Stomach (tissue), 9 donors: ENCODE results near the gene GRAMD4. TPM values are rescaled to one million over a fixed set of nuclear protein-coding genes. Genes with fewer than 3 reads are reported as not detected.

Experiments
- DNase-seq, 2 donors: peaks; one replicate each; pipeline versions ENCODE4 v3.0.0 to v3.0.0-alpha.2; 2013 to 2019
- H3K27ac ChIP-seq, 5 donors: fragments of 200-600 bp in 4 of 5; sonication (generic) in 4 of 5; one replicate each; pipeline ENCODE4 v1.5.1; 2013 to 2019; ENCODE audit warnings: mild to moderate bottlenecking in 1 of 5, moderate library complexity in 1 of 5
- H3K27me3 ChIP-seq, 3 donors: fragments of 200-600 bp; sonication (generic); one replicate each; pipeline ENCODE4 v1.5.1; 2017 to 2019; ENCODE audit warnings: mixed run types in 1 of 3
- H3K36me3 ChIP-seq, 4 donors: fragments of 200-600 bp; sonication (generic); 1 replicate in 3 of 4; 2 replicates in 1 of 4; pipeline ENCODE4 v1.5.1; 2016 to 2019
- H3K4me1 ChIP-seq, 4 donors: fragments of 200-600 bp; sonication (generic); one replicate each; pipeline ENCODE4 v1.5.1; 2016 to 2019
- H3K4me3 ChIP-seq, 4 donors: fragments of 200-600 bp; sonication (generic) in 3 of 4; one replicate each; pipeline ENCODE4 v1.5.1; 2016 to 2019; ENCODE audit warnings: mild to moderate bottlenecking in 1 of 4
- H3K9me3 ChIP-seq, 4 donors: fragments of 200-600 bp; sonication (generic); one replicate each; pipeline ENCODE4 v1.5.1; 2016 to 2019
- EP300 ChIP-seq: sonication (generic); formaldehyde crosslinking; IDR thresholded peaks from one replicate; pipeline ENCODE4 v1.6.1; 2017; ENCODE audit warnings: antibody characterized with exemption
- POLR2A ChIP-seq, 4 donors: fragments of 450-650 bp; IDR thresholded peaks; one replicate each; pipeline ENCODE4 v1.6.1; 2016; ENCODE audit warnings: antibody characterized with exemption in 4 of 4, control low read depth in 2 of 4, mild to moderate bottlenecking in 1 of 4, moderate library complexity in 1 of 4
- POLR2AphosphoS5 ChIP-seq, 3 donors: sonication (generic); formaldehyde crosslinking; IDR thresholded peaks; one replicate each; pipeline ENCODE4 v1.6.1; 2016; ENCODE audit warnings: antibody characterized with exemption in 3 of 3
- whole genome bisulfite sequencing, 5 donors: extraction: QIAGEN DNeasy Blood & Tissue Kit in 3 of 5; methylation state at CpG; one replicate each; pipeline versions ENCODE4 v1.1.5 to v1.1.7; 2013 to 2018; 5-methylcytosine and 5-hydroxymethylcytosine counted together
- intact Hi-C: fragments of 100-400 bp; cut with DNase I; formaldehyde crosslinking; loops from one replicate; pipeline ENCODE4 v1.15.1; 2023; ENCODE audit warnings: low total_unique reads
- polyA plus RNA-seq, 3 donors: library from polyadenylated mRNA; stranded (reverse); fragments of 200-250 nt; gene quantifications; one replicate each; pipeline ENCODE4 v1.2.3, GENCODE V29; 2013
- total RNA-seq, 5 donors: library from RNA; depleted of rRNA; stranded (reverse); fragments of >200 nt; gene quantifications; one replicate each; pipeline versions ENCODE4 v1.1.0 to v1.2.3, GENCODE V29; 2014 to 2016
- TF ChIP-seq, protein P1 (sequence below), 7 experiments: fragments of 450-650 bp in 4 of 7; fragments of 200-600 bp in 3 of 7; sonication (generic) in 3 of 7; IDR thresholded peaks; one replicate each; pipeline ENCODE4 v1.5.1; 2016 to 2019; ENCODE audit warnings: antibody characterized with exemption in 7 of 7, control low read depth in 2 of 7, mild to moderate bottlenecking in 1 of 7
- donor health status: healthy with polysubstance abuse.
- donor health status: Bipolar disorder and iron deficiency.
- donor health status: healthy.

Gene GRAMD4
- total and polyA plus RNA-seq, 8 donors: 7.4 to 452 (median 21.0) TPM

DNA sequence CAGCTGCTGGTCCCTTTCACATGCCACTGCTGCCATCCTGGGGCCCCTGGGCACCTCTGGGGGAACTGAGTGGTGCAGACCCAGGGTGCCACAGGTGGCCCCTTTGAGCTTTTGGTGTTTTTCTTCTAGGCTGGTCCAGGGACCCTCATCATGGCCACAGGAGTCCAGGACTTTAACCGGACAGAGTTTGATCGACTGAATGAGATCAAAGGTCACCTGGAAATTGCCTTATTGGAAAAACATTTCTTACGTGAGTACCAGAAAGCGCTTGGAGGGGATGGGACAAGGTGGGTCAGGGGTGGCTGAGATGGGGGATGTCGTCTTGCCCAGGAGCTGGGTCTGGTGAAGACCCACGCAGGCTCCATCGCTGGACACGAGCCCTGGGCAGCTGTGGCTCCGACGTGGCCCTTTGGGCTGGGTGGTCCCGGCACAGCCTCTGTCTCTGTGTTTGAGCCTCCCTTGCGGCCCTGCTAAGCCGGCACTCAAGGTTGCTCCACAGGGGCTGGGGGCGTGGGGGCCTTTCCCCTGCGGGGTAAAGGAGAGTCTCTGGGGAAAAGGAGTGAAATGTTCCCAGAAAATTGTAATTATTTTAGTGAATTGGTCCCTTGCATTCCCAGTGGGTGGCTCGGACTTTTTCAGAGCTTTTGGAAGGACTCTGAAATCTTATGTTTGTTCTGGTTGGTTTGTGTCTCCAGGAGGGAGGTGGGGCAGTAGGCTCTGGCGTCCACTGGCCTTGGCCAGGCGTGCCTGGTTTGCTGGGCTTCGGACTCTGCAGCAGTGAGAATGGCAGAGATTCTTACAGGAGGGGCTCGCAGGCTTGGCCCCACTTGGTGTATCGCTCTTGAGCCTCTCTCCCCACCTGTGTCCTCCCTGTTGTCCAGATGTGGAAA is 17.8 kb downstream of the GRAMD4 start:
- intact Hi-C loops: no loop called here
- H3K9me3 ChIP-seq: no peaks in the 10 kb centered on the region
- no peak overlapping the region for H3K4me3 ChIP-seq
- H3K27ac ChIP-seq: no peak overlapping the region
- no peak for DNase-seq
- H3K36me3 ChIP-seq: peaks cover 0 to 20% (median 13%) of the 10 kb centered on the region in 4 donors
- H3K4me1 ChIP-seq: peaks cover 9 to 67% (median 47%) of the 10 kb centered on the region in 4 donors
- TF ChIP-seq POLR2AphosphoS5 (IDR thresholded peaks at IDR 0.05): no peak
- TF ChIP-seq POLR2A (IDR thresholded peaks at IDR 0.05): no peak
- TF ChIP-seq, protein P1, sequence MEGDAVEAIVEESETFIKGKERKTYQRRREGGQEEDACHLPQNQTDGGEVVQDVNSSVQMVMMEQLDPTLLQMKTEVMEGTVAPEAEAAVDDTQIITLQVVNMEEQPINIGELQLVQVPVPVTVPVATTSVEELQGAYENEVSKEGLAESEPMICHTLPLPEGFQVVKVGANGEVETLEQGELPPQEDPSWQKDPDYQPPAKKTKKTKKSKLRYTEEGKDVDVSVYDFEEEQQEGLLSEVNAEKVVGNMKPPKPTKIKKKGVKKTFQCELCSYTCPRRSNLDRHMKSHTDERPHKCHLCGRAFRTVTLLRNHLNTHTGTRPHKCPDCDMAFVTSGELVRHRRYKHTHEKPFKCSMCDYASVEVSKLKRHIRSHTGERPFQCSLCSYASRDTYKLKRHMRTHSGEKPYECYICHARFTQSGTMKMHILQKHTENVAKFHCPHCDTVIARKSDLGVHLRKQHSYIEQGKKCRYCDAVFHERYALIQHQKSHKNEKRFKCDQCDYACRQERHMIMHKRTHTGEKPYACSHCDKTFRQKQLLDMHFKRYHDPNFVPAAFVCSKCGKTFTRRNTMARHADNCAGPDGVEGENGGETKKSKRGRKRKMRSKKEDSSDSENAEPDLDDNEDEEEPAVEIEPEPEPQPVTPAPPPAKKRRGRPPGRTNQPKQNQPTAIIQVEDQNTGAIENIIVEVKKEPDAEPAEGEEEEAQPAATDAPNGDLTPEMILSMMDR (IDR thresholded peaks at IDR 0.05): no peak
- TF ChIP-seq EP300: no peak
- 76 to 87% (median 80%) methylated on average over 18 to 21 of the region's 21 CpGs for WGBS, 5 donors
- H3K27me3 ChIP-seq: no peaks in the 10 kb centered on the region

DNA sequence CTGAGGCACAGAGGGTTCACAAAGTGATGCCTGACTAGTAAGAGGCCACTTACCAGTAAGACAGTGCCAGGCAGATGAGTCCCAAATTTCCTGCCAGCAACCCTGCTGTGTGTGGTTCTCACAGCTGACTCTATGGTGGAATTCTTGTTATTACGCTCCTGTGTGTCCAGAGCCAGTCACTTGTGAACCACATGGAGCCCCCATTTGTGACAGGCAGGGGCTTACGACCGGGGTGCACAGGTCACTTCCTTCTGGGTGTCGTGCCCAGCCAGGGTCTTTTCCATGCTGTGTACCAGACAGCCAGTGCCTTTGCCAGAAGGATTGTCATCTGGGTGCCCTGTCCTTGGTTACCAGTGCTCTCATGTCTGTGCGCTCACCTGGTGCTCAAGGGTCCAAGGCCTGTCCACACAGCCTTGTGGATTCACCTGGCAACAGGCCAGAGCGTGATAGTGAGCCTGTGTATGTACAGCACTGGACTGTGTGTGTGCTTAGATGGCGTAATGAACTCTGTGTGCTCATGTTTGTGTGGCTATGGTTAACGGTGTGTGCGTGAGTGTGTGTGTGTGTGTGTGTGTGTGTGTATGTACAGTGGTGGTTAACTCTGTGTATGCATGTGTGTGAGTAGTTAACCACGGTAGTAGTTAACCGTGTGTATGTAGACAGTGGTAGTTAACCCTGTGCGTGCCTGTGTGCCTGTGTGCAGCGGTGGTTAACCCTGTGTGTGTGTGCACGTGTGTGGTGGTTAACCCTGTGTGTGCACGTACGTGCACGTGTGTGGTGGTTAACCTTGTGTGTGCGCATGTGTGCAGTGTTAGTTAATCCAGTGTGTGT is 18.6 kb downstream of the GRAMD4 start:
- no peaks in the 10 kb centered on the region for H3K9me3 ChIP-seq
- peaks cover 0 to 15% (median 13%) of the 10 kb centered on the region in 4 donors for H3K36me3 ChIP-seq
- H3K27ac ChIP-seq: no peak overlapping the region
- H3K4me3 ChIP-seq: no peak overlapping the region
- intact Hi-C loops: no loop called here
- 49 to 59% (median 51%) methylated on average over 15 to 18 of the region's 18 CpGs for WGBS, 5 donors
- TF ChIP-seq, protein P1 (IDR thresholded peaks at IDR 0.05): no peak
- TF ChIP-seq POLR2AphosphoS5 (IDR thresholded peaks at IDR 0.05): peak in 1 of 3 donors; percentile 22
- peaks cover 9 to 63% (median 44%) of the 10 kb centered on the region in 4 donors for H3K4me1 ChIP-seq
- no peaks in the 10 kb centered on the region for H3K27me3 ChIP-seq
- DNase-seq: peak; percentile 65 to 90

DNA sequence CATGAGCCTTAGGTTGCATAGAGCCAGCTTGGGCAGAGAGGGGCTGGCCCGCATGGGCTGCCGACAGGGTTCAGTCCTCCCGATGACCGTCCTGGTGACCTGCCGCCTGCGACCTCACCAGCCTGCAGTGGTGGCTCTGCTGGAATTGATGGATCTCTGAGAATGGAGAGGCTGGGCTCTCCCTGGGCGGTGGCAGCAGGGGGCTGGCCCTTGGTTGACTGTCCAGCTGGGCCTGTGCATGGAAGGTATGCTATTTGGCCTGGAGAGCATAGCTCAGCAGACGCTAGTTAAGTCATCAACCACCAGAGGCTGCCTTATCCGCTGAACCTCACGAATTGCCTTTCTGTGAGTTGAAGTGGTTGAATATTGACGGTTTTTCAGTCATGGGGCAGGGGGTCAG is 19.7 kb downstream of the GRAMD4 start:
- no peaks in the 10 kb centered on the region for H3K27me3 ChIP-seq
- peaks cover 9 to 53% (median 35%) of the 10 kb centered on the region in 4 donors for H3K4me1 ChIP-seq
- 86 to 97% (median 90%) methylated on average over 11 of the region's 11 CpGs for WGBS, 5 donors
- TF ChIP-seq POLR2AphosphoS5 (IDR thresholded peaks at IDR 0.05): no peak
- no peak for TF ChIP-seq POLR2A (IDR thresholded peaks at IDR 0.05)
- no peak overlapping the region for H3K4me3 ChIP-seq
- no peak for DNase-seq
- H3K27ac ChIP-seq: peak overlapping the region in 2 of 5 donors; percentile 12 to 20
- H3K36me3 ChIP-seq: peaks cover 0 to 15% (median 12%) of the 10 kb centered on the region in 4 donors
- intact Hi-C loops: no loop called here
- no peaks in the 10 kb centered on the region for H3K9me3 ChIP-seq

DNA sequence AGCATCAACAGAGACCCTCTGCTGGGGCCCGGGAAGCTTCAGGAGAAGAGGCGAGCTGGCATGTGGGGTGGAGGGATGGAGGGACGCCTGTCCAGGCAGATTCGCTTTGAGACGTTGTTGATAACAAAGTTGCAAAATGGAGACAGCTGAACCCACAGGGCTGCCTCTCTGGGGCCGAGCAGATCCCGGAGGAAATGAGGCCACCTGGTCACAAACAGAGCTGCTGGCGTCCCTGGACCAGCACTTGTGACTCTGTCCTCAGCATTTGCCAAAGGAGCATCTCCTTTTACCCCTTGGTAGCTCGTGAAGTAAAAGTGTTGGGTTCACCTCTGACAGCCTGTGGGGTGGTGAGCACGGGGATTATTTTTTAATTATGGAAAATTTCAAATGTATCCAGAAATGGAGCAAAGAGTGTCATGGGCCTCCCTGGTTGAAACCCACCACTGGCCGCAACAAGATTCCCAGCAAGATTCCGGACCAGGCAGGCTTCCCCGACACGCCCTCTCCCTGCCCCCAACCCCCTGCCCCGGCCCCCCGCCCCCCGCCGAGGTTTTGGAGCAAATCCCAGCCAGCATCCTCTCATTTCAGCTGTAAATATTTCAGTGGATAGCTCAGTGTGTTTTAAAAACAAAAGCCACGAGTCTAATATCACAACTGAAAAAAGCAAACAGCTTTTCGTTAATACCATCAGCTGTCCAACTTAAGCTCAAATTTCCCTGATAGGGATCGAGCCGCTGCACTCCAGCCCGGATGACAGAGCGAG is 20.3 kb downstream of the GRAMD4 start:
- H3K27me3 ChIP-seq: no peaks in the 10 kb centered on the region
- DNase-seq: no peak
- H3K9me3 ChIP-seq: no peaks in the 10 kb centered on the region
- TF ChIP-seq EP300: no peak
- peaks cover 0 to 15% (median 12%) of the 10 kb centered on the region in 4 donors for H3K36me3 ChIP-seq
- H3K4me3 ChIP-seq: no peak overlapping the region
- WGBS, 5 donors: 71 to 74% (median 73%) methylated on average over 23 to 24 of the region's 24 CpGs
- intact Hi-C loops: no loop called here
- H3K4me1 ChIP-seq: peaks cover 9 to 50% (median 33%) of the 10 kb centered on the region in 4 donors
- H3K27ac ChIP-seq: peak overlapping the region in 3 of 5 donors; percentile 12 to 20 (median 17)
